HuH-7.5 (cell line): ENCODE measurements around the gene FBXO34.

ENCODE experiments used
- DNase-seq: peaks from one replicate; pipeline ENCODE4 v3.0.0; 2011; ENCODE audit warnings: low spot score

FBXO34 gene

GRCh38 chr14:55272387-55272786 lies 1.2 kb downstream of the FBXO34 start:
- no peak for DNase-seq

- DNase-seq = no peak
Observed at GRCh38 chr14:55272922-55273321, 1.7 kb downstream of the FBXO34 start.

- no peak for DNase-seq
Observed at GRCh38 chr14:55274146-55274545, 2.9 kb downstream of the FBXO34 start.

- DNase-seq = no peak
Observed at GRCh38 chr14:55274751-55275150, 3.5 kb downstream of the FBXO34 start.

GRCh38 chr14:55276736-55277135 lies 5.5 kb downstream of the FBXO34 start:
- no peak for DNase-seq

- no peak for DNase-seq
Observed at GRCh38 chr14:55277972-55278740, 6.9 kb downstream of the FBXO34 start.

GRCh38 chr14:55279384-55279783 lies 8.2 kb downstream of the FBXO34 start:
- no peak for DNase-seq

GRCh38 chr14:55281316-55281839 lies 10.2 kb downstream of the FBXO34 start:
- no peak for DNase-seq

- no peak for DNase-seq
Observed at GRCh38 chr14:55285048-55285652, 13.9 kb downstream of the FBXO34 start.

GRCh38 chr14:55288439-55288838 lies 17.2 kb downstream of the FBXO34 start:
- no peak for DNase-seq

GRCh38 chr14:55291480-55292081 lies 20.4 kb downstream of the FBXO34 start:
- DNase-seq = no peak

- DNase-seq = no peak
Observed at GRCh38 chr14:55294603-55295002, 23.4 kb downstream of the FBXO34 start.

GRCh38 chr14:55297611-55298499 lies 26.6 kb downstream of the FBXO34 start:
- no peak for DNase-seq

GRCh38 chr14:55298500-55298822 lies 27.2 kb downstream of the FBXO34 start:
- DNase-seq = no peak

GRCh38 chr14:55301437-55302121 lies 30.4 kb downstream of the FBXO34 start:
- no peak for DNase-seq

GRCh38 chr14:55302367-55303124 lies 31.3 kb downstream of the FBXO34 start:
- no peak for DNase-seq

GRCh38 chr14:55303125-55303499 lies 31.9 kb downstream of the FBXO34 start:
- no peak for DNase-seq

- DNase-seq = no peak
Observed at GRCh38 chr14:55303691-55304145, 32.5 kb downstream of the FBXO34 start.

GRCh38 chr14:55306938-55307589 lies 35.8 kb downstream of the FBXO34 start:
- DNase-seq = no peak

- no peak for DNase-seq
Observed at GRCh38 chr14:55309154-55309553, 37.9 kb downstream of the FBXO34 start.
